Mucosa of rectum (tissue), 2 donors: Measurements from ENCODE around the gene PDE5A.
A peak's percentile ranks its signal among the peaks of the same experiment; 100 is the strongest.

Experiments used
- H3K27ac ChIP-seq, 2 donors: one replicate each; pipeline ENCODE4 v1.7.0; 2013; ENCODE audit warnings: inconsistent platforms in 2 of 2, low read depth in 2 of 2, low read length in 2 of 2
- H3K27me3 ChIP-seq, 2 donors: one replicate each; pipeline ENCODE4 v1.7.0; 2013; ENCODE audit warnings: low read length in 2 of 2; ENCODE audit not compliant: control insufficient read depth in 2 of 2, insufficient read depth in 2 of 2
- H3K36me3 ChIP-seq, 2 donors: one replicate each; pipeline ENCODE4 v1.7.0; 2013; ENCODE audit warnings: low read length in 2 of 2; ENCODE audit not compliant: control insufficient read depth in 2 of 2, insufficient read depth in 2 of 2
- H3K4me1 ChIP-seq, 2 donors: one replicate each; pipeline ENCODE4 v1.7.0; 2013; ENCODE audit warnings: low read length in 2 of 2, mild to moderate bottlenecking in 1 of 2; ENCODE audit not compliant: control insufficient read depth in 2 of 2, insufficient read depth in 2 of 2
- H3K4me3 ChIP-seq, 2 donors: one replicate each; pipeline ENCODE4 v1.7.0; 2013; ENCODE audit warnings: low read length in 2 of 2
- H3K9ac ChIP-seq, 2 donors: one replicate each; pipeline ENCODE4 v1.7.0; 2013; ENCODE audit warnings: low read length in 2 of 2, low read depth in 1 of 2, mild to moderate bottlenecking in 1 of 2
- H3K9me3 ChIP-seq, 2 donors: one replicate each; pipeline ENCODE4 v1.7.0; 2013; ENCODE audit warnings: low read length in 2 of 2; ENCODE audit not compliant: control insufficient read depth in 2 of 2
- donor health status: healthy.
- donor health status: Normal muscosa, but diverticular disease.

Gene PDE5A

GRCh38 chr4:119512398-119512797 lies 116.2 kb downstream of the PDE5A start:
- Histone ChIP-seq H3K27ac (no peak overlapping the region), H3K4me3 (no peak overlapping the region), H3K9me3 (no peaks in the 10 kb centered on the region), H3K4me1 (no peaks in the 10 kb centered on the region), H3K36me3 (peaks cover 36 to 45% of the 10 kb centered on the region in 2 donors), H3K27me3 (no peaks in the 10 kb centered on the region), H3K9ac (no peak overlapping the region)

GRCh38 chr4:119510395-119511149 lies 118.0 kb downstream of the PDE5A start:
- H3K4me1 ChIP-seq = no peaks in the 10 kb centered on the region
- no peak overlapping the region for H3K4me3 ChIP-seq
- H3K9me3 ChIP-seq = no peaks in the 10 kb centered on the region
- H3K27ac ChIP-seq = peak overlapping the region in 1 of 2 donors; percentile 18
- H3K27me3 ChIP-seq = no peaks in the 10 kb centered on the region
- H3K9ac ChIP-seq = no peak overlapping the region
- H3K36me3 ChIP-seq = peaks cover 31 to 43% of the 10 kb centered on the region in 2 donors

DNA sequence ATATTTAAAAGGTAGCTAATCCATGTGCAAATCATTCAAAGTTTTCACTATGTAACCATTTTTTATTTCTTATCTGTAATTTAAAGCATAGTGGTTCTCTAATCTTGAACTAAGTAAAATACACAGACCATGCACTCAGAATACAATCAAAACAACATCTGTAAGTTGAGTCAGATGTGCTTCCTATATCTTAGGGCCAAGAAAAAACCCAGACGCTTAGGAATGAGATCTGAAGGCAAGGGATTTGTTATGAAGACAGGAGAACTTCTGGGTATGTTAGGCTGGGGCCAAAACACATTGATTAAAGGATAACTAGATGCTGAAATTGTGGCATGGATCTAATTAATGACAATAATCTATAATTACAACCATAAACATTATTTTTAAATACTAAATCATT lies 120.3 kb downstream of the PDE5A start:
- H3K36me3 ChIP-seq = peaks cover 31 to 45% of the 10 kb centered on the region in 2 donors
- no peaks in the 10 kb centered on the region for H3K4me1 ChIP-seq
- H3K27ac ChIP-seq = no peak overlapping the region

GRCh38 chr4:119506806-119507205 lies 121.8 kb downstream of the PDE5A start:
- Histone ChIP-seq H3K27me3 (no peaks in the 10 kb centered on the region), H3K4me3 (no peak overlapping the region), H3K9me3 (no peaks in the 10 kb centered on the region), H3K36me3 (peaks cover 30 to 48% of the 10 kb centered on the region in 2 donors), H3K27ac (no peak overlapping the region), H3K9ac (no peak overlapping the region), H3K4me1 (no peaks in the 10 kb centered on the region)

More for the DNA sequence above, 120.3 kb downstream of the PDE5A start:
- no peaks in the 10 kb centered on the region for H3K9me3 ChIP-seq
- no peak overlapping the region for H3K4me3 ChIP-seq
- H3K27me3 ChIP-seq = no peaks in the 10 kb centered on the region
- no peak overlapping the region for H3K9ac ChIP-seq

DNA sequence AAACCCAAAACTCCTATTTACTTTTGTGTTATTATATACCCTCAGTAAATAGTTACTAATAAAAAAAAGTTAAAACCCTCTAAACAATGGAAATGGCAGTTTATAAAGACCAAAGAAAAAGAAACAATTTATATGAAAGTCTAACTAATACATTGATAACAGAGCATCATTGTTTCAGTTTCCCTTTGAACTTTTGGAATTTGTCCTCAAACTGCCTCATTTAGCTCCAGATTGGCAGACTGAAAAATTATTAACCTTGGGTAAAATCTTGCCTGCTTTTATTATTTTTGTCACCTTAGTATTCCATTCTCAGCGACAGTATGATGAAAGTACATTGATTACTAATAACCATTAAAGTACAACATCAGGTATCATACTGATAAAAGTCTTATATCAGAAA lies 124.0 kb downstream of the PDE5A start:
- H3K4me3 ChIP-seq = no peak overlapping the region
- no peak overlapping the region for H3K27ac ChIP-seq
- H3K36me3 ChIP-seq = peaks cover 33 to 62% of the 10 kb centered on the region in 2 donors
- H3K9me3 ChIP-seq = no peaks in the 10 kb centered on the region
- no peaks in the 10 kb centered on the region for H3K27me3 ChIP-seq
- H3K4me1 ChIP-seq = no peaks in the 10 kb centered on the region
- no peak overlapping the region for H3K9ac ChIP-seq

DNA sequence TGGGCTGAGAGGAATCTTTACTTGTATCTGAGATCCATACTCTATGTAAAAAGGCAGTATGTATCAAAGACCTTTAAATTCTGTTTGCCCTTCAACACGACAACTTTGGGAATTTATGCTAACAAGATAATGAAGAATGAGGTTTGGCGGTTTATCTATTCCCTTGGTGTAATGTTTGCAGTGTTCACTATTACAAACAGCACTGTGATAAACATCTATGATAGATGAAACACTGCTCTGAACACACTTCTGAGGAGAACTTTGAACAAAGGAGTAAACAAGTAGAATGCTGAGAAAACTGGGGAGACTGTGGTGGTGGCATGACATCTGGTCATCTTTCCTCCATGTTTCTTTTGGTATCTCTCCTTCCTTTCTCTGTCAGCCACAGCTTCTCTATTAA lies 126.9 kb downstream of the PDE5A start:
- Histone ChIP-seq H3K4me3 (no peak overlapping the region), H3K4me1 (no peaks in the 10 kb centered on the region), H3K36me3 (peaks cover 52 to 53% of the 10 kb centered on the region in 2 donors), H3K9ac (no peak overlapping the region), H3K27ac (no peak overlapping the region), H3K9me3 (no peaks in the 10 kb centered on the region), H3K27me3 (no peaks in the 10 kb centered on the region)

DNA sequence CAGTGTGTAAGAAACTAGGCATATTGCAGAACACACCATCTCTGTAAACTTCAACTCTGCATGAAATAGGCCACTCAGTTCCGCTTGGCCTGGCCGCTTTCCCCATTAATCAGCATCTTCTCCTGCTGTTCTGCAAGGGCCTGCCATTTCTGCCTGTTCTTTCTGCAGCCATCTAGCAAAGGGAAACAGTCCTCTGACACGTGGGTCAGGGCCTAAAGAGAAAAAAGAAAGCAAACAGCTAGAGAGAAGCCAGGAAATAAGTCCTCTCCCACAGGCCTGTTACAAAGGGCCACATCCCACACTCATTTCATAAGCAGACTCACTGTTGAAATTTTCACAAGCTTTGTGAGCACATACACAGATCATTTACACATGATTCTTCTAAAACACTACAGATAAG lies 130.1 kb downstream of the PDE5A start:
- Histone ChIP-seq H3K36me3 (peaks cover 50 to 52% of the 10 kb centered on the region in 2 donors), H3K4me3 (no peak overlapping the region), H3K9me3 (no peaks in the 10 kb centered on the region), H3K27ac (no peak overlapping the region), H3K27me3 (no peaks in the 10 kb centered on the region), H3K9ac (no peak overlapping the region), H3K4me1 (no peaks in the 10 kb centered on the region)

DNA sequence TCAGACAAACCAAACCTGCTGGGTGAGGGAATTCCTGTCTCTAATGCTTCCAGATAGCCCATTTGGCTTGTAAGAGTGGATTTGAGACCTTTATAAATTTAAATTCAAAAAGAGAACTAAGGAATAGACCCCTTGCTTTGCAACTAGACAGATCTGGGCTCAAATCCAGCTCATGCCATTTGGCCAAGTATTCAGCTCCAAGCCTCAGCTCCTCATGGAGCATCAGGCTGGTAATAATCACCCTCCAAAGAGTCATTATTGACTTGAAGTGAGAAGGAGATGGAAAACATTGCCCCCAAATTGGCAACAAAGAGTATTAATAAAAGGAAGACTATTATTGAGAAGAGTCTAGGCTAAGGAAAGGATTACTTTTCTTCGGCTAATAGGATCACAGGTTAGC lies 134.7 kb downstream of the PDE5A start:
- Histone ChIP-seq H3K27ac (no peak overlapping the region), H3K4me3 (no peak overlapping the region), H3K27me3 (no peaks in the 10 kb centered on the region), H3K9ac (no peak overlapping the region), H3K9me3 (no peaks in the 10 kb centered on the region), H3K4me1 (no peaks in the 10 kb centered on the region), H3K36me3 (peaks cover 17 to 33% of the 10 kb centered on the region in 2 donors)

- Histone ChIP-seq H3K9me3 (no peaks in the 10 kb centered on the region), H3K27ac (no peak overlapping the region), H3K4me3 (no peak overlapping the region), H3K4me1 (no peaks in the 10 kb centered on the region), H3K27me3 (no peaks in the 10 kb centered on the region), H3K36me3 (peaks cover 15 to 28% of the 10 kb centered on the region in 2 donors), H3K9ac (no peak overlapping the region)
These were observed 135.2 kb downstream of the PDE5A start for GRCh38 chr4:119493419-119493818.

DNA sequence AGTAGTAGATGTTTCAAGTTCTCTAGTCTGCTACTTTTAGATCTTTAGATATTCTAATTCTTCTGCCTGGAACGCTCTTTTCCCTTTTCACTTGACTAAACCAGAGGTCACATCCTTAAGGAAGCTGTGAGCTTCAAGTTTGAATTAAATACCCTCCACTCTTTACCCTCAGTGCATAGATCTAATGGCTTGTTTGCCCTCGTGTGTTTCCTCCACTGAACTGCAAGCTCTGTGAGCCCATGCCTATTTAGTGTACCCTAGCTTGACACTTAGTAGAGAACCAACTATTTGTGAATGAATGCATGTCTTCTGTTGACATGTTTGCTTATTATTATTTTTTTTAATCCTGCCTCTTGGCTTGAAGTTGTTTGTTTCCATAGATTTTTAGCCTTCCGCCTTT lies 138.3 kb downstream of the PDE5A start:
- Histone ChIP-seq H3K9ac (no peak overlapping the region), H3K36me3 (peaks cover 7% of the 10 kb centered on the region in 2 donors), H3K27me3 (no peaks in the 10 kb centered on the region), H3K9me3 (no peaks in the 10 kb centered on the region), H3K4me3 (no peak overlapping the region), H3K27ac (no peak overlapping the region), H3K4me1 (no peaks in the 10 kb centered on the region)
